ENCODE results near the gene MT1B.

Gene MT1B

GRCh38 chr16:56651586-56651985 is at the start of gene MT1B:
Gene MT1B (plus strand): TSS chr16:56651886. CDS start chr16:56651954, 68 bp downstream.
- no peak for TF ChIP-seq GATA2 (IDR thresholded peaks at IDR 0.05; ENCODE audit: low read depth, low read length)
- no peak for TF ChIP-seq GATA3 (IDR thresholded peaks at IDR 0.05; ENCODE audit: low read depth, low read length)

- TF ChIP-seq GATA2 (IDR thresholded peaks at IDR 0.05; ENCODE audit: low read depth, low read length) = no peak
- TF ChIP-seq GATA3 (IDR thresholded peaks at IDR 0.05; ENCODE audit: low read depth, low read length) = no peak
Measured at GRCh38 chr16:56603589-56603988, 48.1 kb upstream of the MT1B start.

GRCh38 chr16:56604966-56605365 is 46.7 kb upstream of the MT1B start:
- no peak for TF ChIP-seq GATA3 (IDR thresholded peaks at IDR 0.05; ENCODE audit: low read depth, low read length)
- TF ChIP-seq GATA2 (IDR thresholded peaks at IDR 0.05; ENCODE audit: low read depth, low read length) = no peak

GRCh38 chr16:56605475-56605874 is 46.2 kb upstream of the MT1B start:
- TF ChIP-seq GATA2 (IDR thresholded peaks at IDR 0.05; ENCODE audit: low read depth, low read length) = no peak
- no peak for TF ChIP-seq GATA3 (IDR thresholded peaks at IDR 0.05; ENCODE audit: low read depth, low read length)

GRCh38 chr16:56606071-56606475 is 45.6 kb upstream of the MT1B start:
- TF ChIP-seq GATA3 (IDR thresholded peaks at IDR 0.05; ENCODE audit: low read depth, low read length) (no peak), GATA2 (IDR thresholded peaks at IDR 0.05; ENCODE audit: low read depth, low read length) (no peak)

GRCh38 chr16:56606476-56607108 is 45.1 kb upstream of the MT1B start:
- TF ChIP-seq GATA3 (IDR thresholded peaks at IDR 0.05; ENCODE audit: low read depth, low read length) = no peak

- no peak for TF ChIP-seq GATA2 (IDR thresholded peaks at IDR 0.05; ENCODE audit: low read depth, low read length)
- no peak for TF ChIP-seq GATA3 (IDR thresholded peaks at IDR 0.05; ENCODE audit: low read depth, low read length)
Measured at GRCh38 chr16:56607109-56607618, 44.5 kb upstream of the MT1B start.

GRCh38 chr16:56607675-56608042 is 44.0 kb upstream of the MT1B start:
- TF ChIP-seq GATA2 (IDR thresholded peaks at IDR 0.05; ENCODE audit: low read depth, low read length) (no peak), GATA3 (IDR thresholded peaks at IDR 0.05; ENCODE audit: low read depth, low read length) (no peak)

- TF ChIP-seq GATA3 (IDR thresholded peaks at IDR 0.05; ENCODE audit: low read depth, low read length) (no peak), GATA2 (IDR thresholded peaks at IDR 0.05; ENCODE audit: low read depth, low read length) (no peak)
Measured at GRCh38 chr16:56608043-56608875, 43.4 kb upstream of the MT1B start, which contains the start of gene MT2A. Gene MT2A (plus strand): TSS chr16:56608584. CDS start chr16:56608656, 72 bp downstream.

- TF ChIP-seq GATA3 (IDR thresholded peaks at IDR 0.05; ENCODE audit: low read depth, low read length) (no peak), GATA2 (IDR thresholded peaks at IDR 0.05; ENCODE audit: low read depth, low read length) (peak; percentile 76)
Measured at GRCh38 chr16:56608876-56609462, 42.7 kb upstream of the MT1B start.

GRCh38 chr16:56609463-56609921 is 42.2 kb upstream of the MT1B start:
- TF ChIP-seq GATA2 (IDR thresholded peaks at IDR 0.05; ENCODE audit: low read depth, low read length) (no peak), GATA3 (IDR thresholded peaks at IDR 0.05; ENCODE audit: low read depth, low read length) (no peak)

- no peak for TF ChIP-seq GATA2 (IDR thresholded peaks at IDR 0.05; ENCODE audit: low read depth, low read length)
- no peak for TF ChIP-seq GATA3 (IDR thresholded peaks at IDR 0.05; ENCODE audit: low read depth, low read length)
Measured at GRCh38 chr16:56610017-56610608, 41.6 kb upstream of the MT1B start.

GRCh38 chr16:56610609-56611111 is 41.0 kb upstream of the MT1B start:
- TF ChIP-seq GATA2 (IDR thresholded peaks at IDR 0.05; ENCODE audit: low read depth, low read length) (no peak), GATA3 (IDR thresholded peaks at IDR 0.05; ENCODE audit: low read depth, low read length) (no peak)

Data from SH-SY5Y (cell line).